ENCODE data around the gene DND1.
"Not testable (repeated sequence)": the region's sequence is repeated elsewhere in the genome, so short reads cannot be mapped to it uniquely, and the experiment has no call there.

Gene DND1

DNA sequence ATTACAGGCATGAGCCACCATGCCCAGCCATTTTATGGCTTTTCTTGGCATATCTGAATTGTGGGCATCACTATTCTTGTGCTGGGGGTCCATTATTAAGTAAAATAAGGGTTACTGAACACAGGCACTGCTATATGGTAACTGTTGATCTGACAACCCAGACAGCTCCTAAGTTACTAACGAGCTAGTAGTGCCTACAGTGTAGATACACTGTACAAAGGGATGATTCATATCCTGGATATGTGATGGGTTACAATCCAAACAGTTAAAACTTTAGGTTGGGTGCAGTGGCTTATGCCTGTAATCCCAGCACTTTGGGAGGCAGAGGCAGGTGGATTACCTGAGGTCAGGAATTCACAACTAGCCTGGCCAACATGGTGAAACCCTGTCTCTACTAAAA is 44.7 kb downstream of the DND1 start:
- DNase-seq, result no peak

DNA sequence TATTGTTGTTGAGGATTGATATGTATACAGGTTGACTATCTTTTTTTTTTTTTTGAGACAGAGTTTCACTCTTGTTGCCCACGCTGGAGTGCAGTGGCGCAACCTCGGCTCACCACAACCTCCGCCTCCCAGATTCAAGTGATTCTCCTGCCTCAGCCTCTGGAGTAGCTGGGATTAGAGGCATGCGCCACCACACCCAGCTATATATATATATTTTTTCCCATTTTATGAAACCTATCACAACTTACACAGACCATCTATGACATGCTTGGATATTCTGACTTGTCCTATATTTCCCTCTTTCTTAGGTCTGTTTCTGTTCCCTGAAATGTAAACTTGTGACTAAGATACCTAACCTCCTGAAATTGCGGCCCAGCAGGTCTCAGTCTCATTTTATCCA is 45.4 kb downstream of the DND1 start:
- DNase-seq, result no peak

DNA sequence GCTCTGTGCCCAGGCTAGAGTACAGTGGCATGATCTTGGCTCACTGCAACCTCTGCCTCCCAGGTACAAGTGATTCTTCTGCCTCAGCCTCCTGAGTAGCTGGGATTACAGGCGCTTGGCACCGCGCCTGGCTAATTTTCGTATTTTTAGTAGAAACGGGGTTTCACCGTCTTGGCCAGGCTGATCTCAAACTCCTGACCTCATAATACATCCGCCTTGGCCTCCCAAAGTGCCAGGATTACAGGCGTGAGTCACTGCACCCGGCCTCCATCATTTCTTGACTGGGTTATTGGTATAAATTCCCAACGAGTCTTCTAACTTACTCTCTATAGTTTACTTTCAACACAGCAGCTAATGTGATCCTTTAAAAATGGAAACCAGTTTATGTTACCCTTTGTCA is 48.5 kb downstream of the DND1 start:
- DNase-seq, result not testable (repeated sequence)

DNA sequence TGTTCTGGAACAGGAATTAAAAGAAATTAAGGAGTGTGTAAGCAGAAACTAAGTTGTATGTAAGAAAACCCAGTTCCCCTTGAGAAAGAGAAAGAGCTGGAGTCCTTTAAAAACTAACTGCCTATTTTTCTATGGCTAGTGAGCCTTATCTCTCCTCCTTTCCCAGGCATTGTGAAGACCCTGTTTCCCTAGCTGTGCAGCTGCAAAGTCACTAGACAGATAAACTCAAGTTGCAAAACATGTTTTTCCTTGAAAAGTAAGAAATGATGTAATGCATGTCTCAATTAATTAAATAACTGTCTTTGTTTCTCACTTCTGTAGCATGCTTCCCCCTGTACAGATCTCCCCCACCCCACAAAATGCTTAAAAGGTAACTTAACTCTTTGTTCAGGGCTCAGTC is 50.3 kb downstream of the DND1 start:
- DNase-seq, result not testable (repeated sequence)

DNA sequence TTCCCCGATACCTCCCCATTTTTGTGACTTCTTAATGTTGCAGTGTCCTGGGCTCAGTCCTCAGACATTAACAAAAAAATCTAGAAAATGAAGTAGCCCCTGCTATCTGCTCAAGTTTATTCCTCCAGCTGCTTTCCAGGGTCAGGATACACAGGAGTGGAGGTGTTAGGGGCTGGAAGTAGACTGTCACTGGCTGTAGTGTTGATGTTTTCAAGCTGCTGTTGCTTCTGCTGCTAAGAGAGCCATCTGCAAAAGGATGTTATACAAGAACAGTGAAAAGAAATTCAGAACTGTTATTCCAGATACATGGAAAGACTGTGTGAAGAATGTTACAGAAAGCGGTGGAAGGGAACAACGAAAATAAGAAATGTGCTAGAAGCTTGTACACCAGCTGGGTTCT is 51.1 kb downstream of the DND1 start:
- DNase-seq, result no peak
